HepG2 (cell line): ENCODE data around the gene RNGTT. TPM values are rescaled to one million over a fixed set of nuclear protein-coding genes. Genes with fewer than 3 reads are reported as not detected.
"Not testable (repeated sequence)": the region's sequence is repeated elsewhere in the genome, so short reads cannot be mapped to it uniquely, and the experiment has no call there.

Experiments
- ATAC-seq: fragments of 200-7000 bp; cut with Tn5 transposase; 3 replicates; pipeline ENCODE4 v1.9.1; 2020; ENCODE audit warnings: mild to moderate bottlenecking, moderate library complexity
- BruUV-seq: library from RNA; stranded (reverse); fragments of 400-500 nt; replicated peaks from 2 replicates; lab custom pipeline; 2021; lab: Mats Ljungman, UMichigan
- CTCF ChIA-PET: fragments of 300-600 bp; formaldehyde crosslinking; extraction: SDS; loops from one replicate; lab custom pipeline; 2021; ENCODE audit warnings: low total read pairs, inconsistent platforms, low intra/inter-chr PET ratio; lab: Yijun Ruan, JAX
- POLR2A ChIA-PET: fragments of 350-600 bp; sonication (Branson Sonifier 250); formaldehyde crosslinking; loops from one replicate; lab custom pipeline; 2020; ENCODE audit warnings: antibody characterized with exemption, inconsistent platforms; lab: Yijun Ruan, JAX
- DNase-seq: peaks from one replicate; pipeline ENCODE4 v3.0.0-alpha.2; 2015; ENCODE audit warnings: low spot score
- FAIRE-seq: peaks from 3 replicates; lab custom pipeline; 2011; peaks lifted over from hg19 to GRCh38; lab: Jason Lieb, UNC
- H2AFZ ChIP-seq: one replicate; pipeline ENCODE4 v1.6.1; 2011; ENCODE audit warnings: low read length, inconsistent platforms
- H3K27ac ChIP-seq: fragments of 300-600 bp; 3 replicates; pipeline ENCODE4 v1.8.0; 2011; ENCODE audit warnings: mixed run types, mild to moderate bottlenecking, mixed read lengths, low read length, inconsistent platforms; ENCODE audit not compliant: insufficient read depth; ENCODE audit errors: extremely low read length
- H3K27me3 ChIP-seq, 2 experiments: fragments of 200-600 bp in 1 of 2; 2 replicates in 1 of 2; 3 replicates in 1 of 2; pipeline versions ENCODE4 v1.6.0 to v1.8.0; 2011; ENCODE audit warnings: low read length in 2 of 2, mild to moderate bottlenecking in 2 of 2, moderate library complexity in 2 of 2, inconsistent platforms in 1 of 2; ENCODE audit not compliant: insufficient read depth in 2 of 2, control insufficient read depth in 1 of 2
- H3K36me3 ChIP-seq, 2 experiments: fragments of 200-600 bp in 1 of 2; replicated peaks in 1 of 2; 2 replicates in 1 of 2; 3 replicates in 1 of 2; pipeline versions ENCODE4 v1.5.1 to v1.8.0; 2011; ENCODE audit warnings: low read length in 2 of 2, inconsistent platforms in 1 of 2; ENCODE audit not compliant: insufficient read depth in 2 of 2, control insufficient read depth in 1 of 2
- H3K4me1 ChIP-seq: 2 replicates; pipeline ENCODE4 v1.5.1; 2012; ENCODE audit warnings: low read length, inconsistent platforms; ENCODE audit not compliant: insufficient read depth
- H3K4me2 ChIP-seq: 2 replicates; pipeline ENCODE4 v1.6.0; 2011; ENCODE audit warnings: low read depth, low read length, inconsistent platforms
- H3K4me3 ChIP-seq, 3 experiments: fragments of 200-600 bp in 1 of 3; sonication (generic), shearing (Covaris generic) in 1 of 3; replicated peaks in 1 of 3; 2 replicates each; pipeline ENCODE4 v1.5.1; 2011 to 2016; ENCODE audit warnings: low read length in 3 of 3, inconsistent platforms in 2 of 3, low read depth in 2 of 3, mild to moderate bottlenecking in 2 of 3, control low read depth in 1 of 3, mixed read lengths in 1 of 3; ENCODE audit not compliant: insufficient read depth in 1 of 3
- H3K79me2 ChIP-seq: one replicate; pipeline ENCODE4 v1.6.1; 2011; ENCODE audit warnings: low read length, inconsistent platforms; ENCODE audit not compliant: insufficient read depth
- H3K9ac ChIP-seq: 2 replicates; pipeline ENCODE4 v1.6.0; 2011; ENCODE audit warnings: mild to moderate bottlenecking, low read depth, low read length, inconsistent platforms; ENCODE audit not compliant: insufficient read depth
- H3K9me3 ChIP-seq: 2 replicates; pipeline ENCODE4 v1.5.1; 2012; ENCODE audit warnings: mild to moderate bottlenecking, low read length
- H4K20me1 ChIP-seq: 2 replicates; pipeline ENCODE4 v1.6.0; 2011; ENCODE audit warnings: inconsistent platforms, mild to moderate bottlenecking, low read length, moderate library complexity; ENCODE audit not compliant: insufficient read depth
- CEBPZ ChIP-seq: IDR thresholded peaks from 2 replicates; pipeline ENCODE4 v1.6.1; 2012; ENCODE audit warnings: low read length, improper control_type of control experiment
- ZNF383 ChIP-seq: sonication (generic); formaldehyde crosslinking; IDR thresholded peaks from 2 replicates; pipeline ENCODE4 v1.4.0; 2020; ENCODE audit warnings: missing genetic modification reagents, mild to moderate bottlenecking, borderline replicate concordance
- ZNF430 ChIP-seq: sonication (generic); formaldehyde crosslinking; IDR thresholded peaks from 2 replicates; pipeline ENCODE4 v1.9.0; 2021; ENCODE audit warnings: mild to moderate bottlenecking, missing genetic modification reagents
- WGBS: methylation state at CpG from one replicate; pipeline ENCODE4 v1.1.6; 2017; ENCODE audit warnings: low lambda C conversion rate; 5-methylcytosine and 5-hydroxymethylcytosine counted together
- in situ Hi-C: cut with HindIII; loops from 2 replicates; pipeline ENCODE4 v1.10.0; 2017; ENCODE audit warnings: low pct_unique_long_range_greater_than_20kb; ENCODE audit not compliant: extremely low pct_ligation_motif_present
- intact Hi-C: fragments of 100-400 bp; cut with micrococcal nuclease; formaldehyde crosslinking; loops from one replicate; pipeline ENCODE4 v1.10.0; 2022; ENCODE audit not compliant: unreplicated experiment
- polyA plus RNA-seq, 8 experiments: library from polyadenylated mRNA; depleted of rRNA in 3 of 8; stranded (reverse) in 7 of 8; unstranded in 1 of 8; fragments of >200 nt; fragmentation: Illumina TruSeq in 4 of 8; extraction: Trizol in 4 of 8; gene quantifications; 2 replicates each; pipeline versions ENCODE4 v1.2.1 to v1.2.3, GENCODE V29; 2011 to 2016; ENCODE audit warnings: low read depth in 4 of 8, missing spikeins in 1 of 8, mixed read lengths in 1 of 8; ENCODE audit not compliant: insufficient read depth in 1 of 8
- total RNA-seq, 5 experiments: library from RNA; depleted of rRNA; stranded (reverse); fragments of >200 nt; fragmentation: Illumina TruSeq; extraction: Trizol; gene quantifications; 2 replicates each; pipeline ENCODE4 v1.2.3, GENCODE V29; 2016; ENCODE audit warnings: low read depth in 1 of 5

The RNGTT gene
- total and polyA plus RNA-seq, 2 of the 13 experiments (the other 11 are each of a cell fraction or from before 2014, with no cell fraction given), result 6.0 to 22.6 TPM

DNA sequence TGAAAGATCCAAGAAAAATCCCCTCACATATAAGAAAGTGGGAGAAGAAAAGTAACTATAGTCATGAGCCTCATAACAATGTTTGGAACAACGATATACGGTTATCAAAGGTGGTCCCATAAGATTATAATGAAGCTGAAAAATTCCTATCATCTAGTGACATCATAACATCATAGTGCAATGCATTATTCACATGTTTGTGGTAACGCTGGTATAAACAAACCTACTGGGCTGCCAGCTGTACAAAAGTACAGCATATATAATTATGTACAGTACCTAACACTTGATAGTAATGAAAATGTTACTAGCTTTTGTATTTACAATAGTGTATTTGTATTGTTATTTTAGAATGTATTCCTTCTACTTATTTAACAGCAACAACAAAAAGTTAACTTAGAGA, 240.7 kb downstream of the RNGTT start (continued):
- TF ChIP-seq CEBPZ, result no peak
- TF ChIP-seq ZNF430 (CRISPR knock-in tag), result no peak
- TF ChIP-seq ZNF383 (CRISPR knock-in tag), result no peak

GRCh38 chr6:88716399-88716798, 247.0 kb downstream of the RNGTT start:
- in situ Hi-C loops, H3K9me3 ChIP-seq, ATAC-seq, H3K9ac ChIP-seq, intact Hi-C loops, H4K20me1 ChIP-seq, H3K4me1 ChIP-seq, H3K79me2 ChIP-seq, POLR2A ChIA-PET, H3K27ac ChIP-seq, H3K4me2 ChIP-seq, BruUV-seq, CTCF ChIA-PET, DNase-seq, FAIRE-seq, H3K4me3 ChIP-seq, H2AFZ ChIP-seq, H3K36me3 ChIP-seq, H3K27me3 ChIP-seq: not testable (repeated sequence)
- WGBS, result 100% methylated on average over 1 of the region's 1 CpG
